H9 (cell line): ENCODE results near the gene GPR171. TPM values are rescaled to one million over a fixed set of nuclear protein-coding genes. Genes with fewer than 3 reads are reported as not detected.

Experiments
- DNase-seq: peaks from one replicate; pipeline ENCODE4 v3.0.0-alpha.2; 2017
- H2AFZ ChIP-seq: one replicate; pipeline ENCODE4 v1.6.1; 2013; ENCODE audit warnings: mild to moderate bottlenecking, low read length, control low read depth, moderate library complexity
- H2AK5ac ChIP-seq: 2 replicates; pipeline ENCODE4 v1.6.1; 2013; ENCODE audit warnings: low read length, control low read depth, mixed read lengths; ENCODE audit not compliant: insufficient read length
- H2BK120ac ChIP-seq: one replicate; pipeline ENCODE4 v1.6.1; 2013; ENCODE audit warnings: low read depth, mild to moderate bottlenecking, low read length, control low read depth, inconsistent platforms; ENCODE audit not compliant: poor library complexity, severe bottlenecking
- H2BK12ac ChIP-seq: 2 replicates; pipeline ENCODE4 v1.6.1; 2013; ENCODE audit warnings: low read length, control low read depth, mixed read lengths, low read depth; ENCODE audit not compliant: insufficient read length
- H2BK15ac ChIP-seq: 2 replicates; pipeline ENCODE4 v1.6.1; 2013; ENCODE audit warnings: low read depth, low read length, control low read depth
- H2BK20ac ChIP-seq: one replicate; pipeline ENCODE4 v1.6.1; 2013; ENCODE audit warnings: low read depth, mild to moderate bottlenecking, low read length, control low read depth, inconsistent platforms; ENCODE audit not compliant: poor library complexity, severe bottlenecking
- H2BK5ac ChIP-seq: 2 replicates; pipeline ENCODE4 v1.6.1; 2013; ENCODE audit warnings: low read length, control low read depth, mixed read lengths; ENCODE audit not compliant: insufficient read length
- H3K14ac ChIP-seq: 2 replicates; pipeline ENCODE4 v1.6.1; 2013; ENCODE audit warnings: low read length, control low read depth; ENCODE audit not compliant: insufficient read depth
- H3K18ac ChIP-seq: 2 replicates; pipeline ENCODE4 v1.6.1; 2013; ENCODE audit warnings: low read depth, mild to moderate bottlenecking, mixed read lengths, low read length, control low read depth; ENCODE audit not compliant: insufficient read length
- H3K23ac ChIP-seq: 2 replicates; pipeline ENCODE4 v1.6.1; 2013; ENCODE audit warnings: low read length, control low read depth, mixed read lengths, low read depth; ENCODE audit not compliant: insufficient read length
- H3K23me2 ChIP-seq: 2 replicates; pipeline ENCODE4 v1.6.1; 2013; ENCODE audit warnings: low read depth, mild to moderate bottlenecking, mixed read lengths, low read length, control low read depth; ENCODE audit not compliant: insufficient read length, poor library complexity, severe bottlenecking
- H3K27ac ChIP-seq: 2 replicates; pipeline ENCODE4 v1.5.1; 2013; ENCODE audit warnings: low read length, control low read depth, mixed read lengths, low read depth; ENCODE audit not compliant: insufficient read length
- H3K27me3 ChIP-seq: 2 replicates; pipeline ENCODE4 v1.6.1; 2013; ENCODE audit warnings: low read length, control low read depth, inconsistent platforms; ENCODE audit not compliant: insufficient read depth
- H3K4ac ChIP-seq: 2 replicates; pipeline ENCODE4 v1.6.1; 2013; ENCODE audit warnings: low read depth, mild to moderate bottlenecking, control low read depth, inconsistent platforms, low read length, moderate library complexity
- H3K4me1 ChIP-seq: 2 replicates; pipeline ENCODE4 v1.6.1; 2013; ENCODE audit warnings: low read length, control low read depth, inconsistent platforms; ENCODE audit not compliant: insufficient read depth
- H3K4me2 ChIP-seq: 2 replicates; pipeline ENCODE4 v1.6.1; 2013; ENCODE audit warnings: low read length, control low read depth, mixed read lengths; ENCODE audit not compliant: insufficient read length, insufficient read depth
- H3K56ac ChIP-seq: 2 replicates; pipeline ENCODE4 v1.6.1; 2013; ENCODE audit warnings: low read depth, mild to moderate bottlenecking, mixed read lengths, low read length, control low read depth; ENCODE audit not compliant: insufficient read length
- H3K79me1 ChIP-seq: 2 replicates; pipeline ENCODE4 v1.6.1; 2013; ENCODE audit warnings: low read depth, mild to moderate bottlenecking, moderate library complexity, low read length, control low read depth, inconsistent platforms; ENCODE audit not compliant: insufficient read depth, poor library complexity, severe bottlenecking
- H3K79me2 ChIP-seq: 2 replicates; pipeline ENCODE4 v1.6.1; 2013; ENCODE audit warnings: low read length, control low read depth, inconsistent platforms; ENCODE audit not compliant: insufficient read depth
- H3K9ac ChIP-seq: 2 replicates; pipeline ENCODE4 v1.6.1; 2013; ENCODE audit warnings: low read length, control low read depth, mixed read lengths; ENCODE audit not compliant: insufficient read length; ENCODE audit errors: extremely low read depth
- H3K9me3 ChIP-seq: one replicate; pipeline ENCODE4 v1.6.1; 2013; ENCODE audit warnings: low read depth, low read length, inconsistent platforms; ENCODE audit not compliant: control insufficient read depth
- H3T11ph ChIP-seq: one replicate; pipeline ENCODE4 v1.6.1; 2013; ENCODE audit warnings: mild to moderate bottlenecking, low read length, control low read depth, inconsistent platforms
- H4K20me1 ChIP-seq: one replicate; pipeline ENCODE4 v1.6.1; 2013; ENCODE audit not compliant: control insufficient read depth, insufficient read length, insufficient read depth
- H4K5ac ChIP-seq: 2 replicates; pipeline ENCODE4 v1.6.1; 2013; ENCODE audit warnings: low read depth, mild to moderate bottlenecking, mixed read lengths, low read length, control low read depth; ENCODE audit not compliant: insufficient read length
- H4K8ac ChIP-seq: replicated peaks from 2 replicates; pipeline ENCODE4 v1.6.1; 2013; ENCODE audit warnings: low read length, control low read depth, mixed read lengths, low read depth; ENCODE audit not compliant: insufficient read length
- H4K91ac ChIP-seq: 2 replicates; pipeline ENCODE4 v1.6.1; 2013; ENCODE audit warnings: low read depth, mild to moderate bottlenecking, moderate library complexity, mixed read lengths, low read length, control low read depth; ENCODE audit not compliant: insufficient read length
- H3K27ac Mint-ChIP-seq, 3 experiments: 2 replicates in 2 of 3; 3 replicates in 1 of 3; pipeline ENCODE4 v1.8.0; 2020 to 2021; ENCODE audit warnings: mixed read lengths in 3 of 3, mild to moderate bottlenecking in 1 of 3, moderate library complexity in 1 of 3
- H3K27me3 Mint-ChIP-seq: 2 replicates; pipeline ENCODE4 v1.8.0; 2021; ENCODE audit warnings: low read depth, mild to moderate bottlenecking, moderate library complexity, mixed read lengths
- H3K36me3 Mint-ChIP-seq, 3 experiments: 2 replicates in 2 of 3; 3 replicates in 1 of 3; pipeline ENCODE4 v1.8.0; 2020 to 2021; ENCODE audit warnings: low read depth in 3 of 3, mixed read lengths in 3 of 3; ENCODE audit not compliant: insufficient read depth in 1 of 3
- H3K4me1 Mint-ChIP-seq, 2 experiments: 2 replicates each; pipeline ENCODE4 v1.8.0; 2020; ENCODE audit warnings: mixed read lengths in 2 of 2
- H3K4me3 Mint-ChIP-seq, 2 experiments: 2 replicates in 1 of 2; 3 replicates in 1 of 2; pipeline ENCODE4 v1.8.0; 2020 to 2021; ENCODE audit warnings: mild to moderate bottlenecking in 2 of 2, mixed read lengths in 2 of 2, moderate library complexity in 1 of 2
- H3K9me3 Mint-ChIP-seq, 2 experiments: 2 replicates in 1 of 2; 3 replicates in 1 of 2; pipeline ENCODE4 v1.8.0; 2020; ENCODE audit warnings: mild to moderate bottlenecking in 2 of 2, mixed read lengths in 2 of 2, moderate library complexity in 1 of 2
- WGBS: extraction: QIAGEN DNeasy Blood & Tissue Kit; methylation state at CpG from one replicate; pipeline ENCODE4 v1.1.7; 2013; ENCODE audit warnings: missing lambda C conversion rate, low lambda C conversion rate, mixed read lengths; ENCODE audit not compliant: insufficient read length; ENCODE audit errors: extremely low coverage; 5-methylcytosine and 5-hydroxymethylcytosine counted together
- total RNA-seq: library from RNA; stranded (reverse); gene quantifications from 2 replicates; pipeline ENCODE4 v1.2.1, GENCODE V29; 2021
- TF ChIP-seq, protein P1 (sequence below): fragments of 200-600 bp; sonication (generic); conservative IDR thresholded peaks from 3 replicates; pipeline ENCODE4 v1.8.0; 2021; ENCODE audit warnings: antibody characterized with exemption, mild to moderate bottlenecking

GPR171 gene
- total RNA-seq, 1 experiment from 2014 or later, result not detected

DNA sequence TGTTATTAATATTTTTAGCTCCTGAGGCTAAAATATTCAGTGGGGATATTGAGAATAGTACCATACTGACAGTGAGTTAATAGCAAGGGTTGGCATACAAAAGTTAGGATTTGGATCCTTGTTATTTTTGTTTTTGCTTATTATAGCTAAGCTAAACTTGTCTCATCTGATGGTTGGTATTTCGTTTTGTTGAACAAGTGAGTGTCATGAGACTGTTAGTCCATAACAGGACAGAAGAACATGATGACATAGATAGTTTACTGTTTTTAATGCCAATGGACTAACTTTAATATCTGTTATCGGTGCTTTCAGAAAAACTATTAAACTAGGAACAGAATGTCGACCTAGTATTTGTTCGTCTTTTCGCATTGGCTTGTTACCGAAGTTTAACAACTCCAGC lies 48.5 kb downstream of the GPR171 start:
- H3K9ac ChIP-seq, result no peak overlapping the region
- Mint-ChIP-seq H3K4me1 (peaks cover 10% of the 10 kb centered on the region in 2 experiments), H3K9me3 (no peaks in the 10 kb centered on the region), H3K36me3 (peaks cover 2 to 23% (median 8%) of the 10 kb centered on the region in 3 experiments; a peak in 6 of 7 replicates), H3K27ac (no peak overlapping the region), H3K4me3 (no peak overlapping the region), H3K27me3 (no peaks in the 10 kb centered on the region)
- no peak overlapping the region for H3T11ph ChIP-seq
- no peaks in the 10 kb centered on the region for H3K79me1 ChIP-seq
- TF ChIP-seq, protein P1, sequence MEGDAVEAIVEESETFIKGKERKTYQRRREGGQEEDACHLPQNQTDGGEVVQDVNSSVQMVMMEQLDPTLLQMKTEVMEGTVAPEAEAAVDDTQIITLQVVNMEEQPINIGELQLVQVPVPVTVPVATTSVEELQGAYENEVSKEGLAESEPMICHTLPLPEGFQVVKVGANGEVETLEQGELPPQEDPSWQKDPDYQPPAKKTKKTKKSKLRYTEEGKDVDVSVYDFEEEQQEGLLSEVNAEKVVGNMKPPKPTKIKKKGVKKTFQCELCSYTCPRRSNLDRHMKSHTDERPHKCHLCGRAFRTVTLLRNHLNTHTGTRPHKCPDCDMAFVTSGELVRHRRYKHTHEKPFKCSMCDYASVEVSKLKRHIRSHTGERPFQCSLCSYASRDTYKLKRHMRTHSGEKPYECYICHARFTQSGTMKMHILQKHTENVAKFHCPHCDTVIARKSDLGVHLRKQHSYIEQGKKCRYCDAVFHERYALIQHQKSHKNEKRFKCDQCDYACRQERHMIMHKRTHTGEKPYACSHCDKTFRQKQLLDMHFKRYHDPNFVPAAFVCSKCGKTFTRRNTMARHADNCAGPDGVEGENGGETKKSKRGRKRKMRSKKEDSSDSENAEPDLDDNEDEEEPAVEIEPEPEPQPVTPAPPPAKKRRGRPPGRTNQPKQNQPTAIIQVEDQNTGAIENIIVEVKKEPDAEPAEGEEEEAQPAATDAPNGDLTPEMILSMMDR, result no peak
- H3K4ac ChIP-seq, result no peak overlapping the region
- H2BK12ac ChIP-seq, result no peak overlapping the region
- no peak for DNase-seq
- H3K23me2 ChIP-seq, result no peaks in the 10 kb centered on the region
- H2BK15ac ChIP-seq, result no peak overlapping the region
- H3K27ac ChIP-seq, result no peak overlapping the region
- no peak overlapping the region for H2AK5ac ChIP-seq
- no CpG with 5 or more reads among the region's 6 CpGs for WGBS
- H2BK20ac ChIP-seq, result no peak overlapping the region
- H2AFZ ChIP-seq, result no peak overlapping the region
- H3K27me3 ChIP-seq, result no peaks in the 10 kb centered on the region
- no peak overlapping the region for H3K14ac ChIP-seq
- no peak overlapping the region for H3K18ac ChIP-seq
- no peak overlapping the region for H3K23ac ChIP-seq
- H4K8ac ChIP-seq, result no peak overlapping the region
- H4K91ac ChIP-seq, result no peak overlapping the region
- H3K4me1 ChIP-seq, result no peaks in the 10 kb centered on the region
- H4K20me1 ChIP-seq, result no peaks in the 10 kb centered on the region
- no peak overlapping the region for H4K5ac ChIP-seq
- no peak overlapping the region for H2BK120ac ChIP-seq
- H3K4me2 ChIP-seq, result no peak overlapping the region
- no peaks in the 10 kb centered on the region for H3K79me2 ChIP-seq
- H2BK5ac ChIP-seq, result no peak overlapping the region
- H3K9me3 ChIP-seq, result no peaks in the 10 kb centered on the region
- no peak overlapping the region for H3K56ac ChIP-seq
